GM23338 (cell line): ENCODE results near the gene TTC23. TPM values are rescaled to one million over a fixed set of nuclear protein-coding genes. Genes with fewer than 3 reads are reported as not detected.

ENCODE experiments used
- ATAC-seq: fragments of 200-7000 bp; cut with Tn5 transposase; 3 replicates; pipeline ENCODE4 v1.9.1; 2020
- DNase-seq: peaks from one replicate; pipeline ENCODE4 v3.0.0-alpha.2; 2015; ENCODE audit warnings: low spot score
- H2AFZ ChIP-seq: fragments of 200-600 bp; sonication (generic); 2 replicates; pipeline ENCODE4 v1.8.0; 2016; ENCODE audit warnings: antibody characterized with exemption, mild to moderate bottlenecking, moderate library complexity
- H3F3A ChIP-seq: fragments of 200-600 bp; sonication (generic); replicated peaks from 2 replicates; pipeline ENCODE4 v1.8.0; 2017; ENCODE audit warnings: antibody characterized with exemption, mixed run types, low read depth
- H3K27ac ChIP-seq: fragments of 200-600 bp; sonication (generic); 2 replicates; pipeline ENCODE4 v1.6.1; 2016; ENCODE audit warnings: low read depth
- H3K27me3 ChIP-seq: fragments of 200-600 bp; sonication (generic); 2 replicates; pipeline ENCODE4 v1.8.0; 2016; ENCODE audit warnings: mild to moderate bottlenecking, mixed run types, moderate library complexity; ENCODE audit not compliant: insufficient read depth
- H3K36me3 ChIP-seq: fragments of 200-600 bp; sonication (generic); 2 replicates; pipeline ENCODE4 v1.8.0; 2016; ENCODE audit warnings: mild to moderate bottlenecking; ENCODE audit not compliant: insufficient read depth
- H3K4me1 ChIP-seq: fragments of 200-600 bp; sonication (generic); 2 replicates; pipeline ENCODE4 v1.8.0; 2016; ENCODE audit warnings: mild to moderate bottlenecking, moderate library complexity; ENCODE audit not compliant: insufficient read depth
- H3K4me2 ChIP-seq: fragments of 200-600 bp; sonication (generic); 2 replicates; pipeline ENCODE4 v1.7.1; 2017; ENCODE audit warnings: mixed run types
- H3K4me3 ChIP-seq: fragments of 200-600 bp; sonication (generic); 2 replicates; pipeline ENCODE4 v1.6.1; 2016; ENCODE audit warnings: mixed run types
- H3K79me2 ChIP-seq: fragments of 200-600 bp; sonication (generic); replicated peaks from 2 replicates; pipeline ENCODE4 v1.8.0; 2017; ENCODE audit warnings: mild to moderate bottlenecking; ENCODE audit not compliant: insufficient read depth
- H3K9me2 ChIP-seq: fragments of 200-600 bp; sonication (generic); 2 replicates; pipeline ENCODE4 v1.8.0; 2017; ENCODE audit not compliant: insufficient read depth
- H4K20me1 ChIP-seq: fragments of 200-600 bp; sonication (generic); replicated peaks from 2 replicates; pipeline ENCODE4 v1.8.0; 2017; ENCODE audit warnings: mild to moderate bottlenecking; ENCODE audit not compliant: insufficient read depth
- H3K27ac Mint-ChIP-seq: 2 replicates; pipeline ENCODE4 v1.8.0; 2020; ENCODE audit warnings: inconsistent platforms, mild to moderate bottlenecking, moderate library complexity, mixed read lengths
- H3K27me3 Mint-ChIP-seq: 3 replicates; pipeline ENCODE4 v1.8.0; 2022; ENCODE audit warnings: low read depth, mild to moderate bottlenecking, moderate library complexity, mixed read lengths, inconsistent platforms; ENCODE audit not compliant: insufficient read depth, poor library complexity
- H3K36me3 Mint-ChIP-seq: 3 replicates; pipeline ENCODE4 v1.8.0; 2021; ENCODE audit warnings: low read depth, mild to moderate bottlenecking, inconsistent platforms, moderate library complexity, mixed read lengths
- H3K4me1 Mint-ChIP-seq: 3 replicates; pipeline ENCODE4 v1.8.0; 2020; ENCODE audit warnings: mild to moderate bottlenecking, inconsistent platforms, mixed read lengths
- H3K4me3 Mint-ChIP-seq: 3 replicates; pipeline ENCODE4 v1.8.0; 2021; ENCODE audit warnings: moderate library complexity, mild to moderate bottlenecking, inconsistent platforms, mixed read lengths
- H3K9me3 Mint-ChIP-seq: 3 replicates; pipeline ENCODE4 v1.8.0; 2020; ENCODE audit warnings: moderate library complexity, mild to moderate bottlenecking, inconsistent platforms, mixed read lengths
- CREB1 ChIP-seq: fragments of 250-450 bp; sonication (Bioruptor Pico); IDR thresholded peaks from 2 replicates; pipeline ENCODE4 v1.5.0; 2020; ENCODE audit warnings: low read depth, mild to moderate bottlenecking, moderate library complexity
- CTCF ChIP-seq, 2 experiments: fragments of 200-600 bp in 1 of 2; sonication (generic) in 1 of 2; conservative IDR thresholded peaks; 2 replicates each; pipeline versions ENCODE4 v1.5.1 to v1.6.1; 2016 to 2017; ENCODE audit warnings: antibody characterized with exemption in 2 of 2, low read depth in 2 of 2, mild to moderate bottlenecking in 2 of 2, moderate library complexity in 1 of 2
- ETS1 ChIP-seq: IDR thresholded peaks from 2 replicates; pipeline ENCODE4 v1.6.1; 2016; ENCODE audit warnings: antibody characterized with exemption
- EZH2 ChIP-seq: fragments of 200-600 bp; sonication (generic); IDR thresholded peaks from one replicate; pipeline ENCODE4 v1.8.0; 2017; ENCODE audit warnings: antibody characterized with exemption, mild to moderate bottlenecking, low read depth; ENCODE audit not compliant: unreplicated experiment
- EZH2phosphoT487 ChIP-seq: fragments of 200-600 bp; sonication (generic); IDR thresholded peaks from one replicate; pipeline ENCODE4 v1.8.1; 2018; ENCODE audit warnings: antibody characterized with exemption; ENCODE audit not compliant: unreplicated experiment
- JUNB ChIP-seq: IDR thresholded peaks from one replicate; pipeline ENCODE4 v1.6.1; 2016; ENCODE audit warnings: antibody characterized with exemption; ENCODE audit not compliant: unreplicated experiment
- NANOG ChIP-seq: IDR thresholded peaks from 2 replicates; pipeline ENCODE4 v1.6.1; 2016; ENCODE audit warnings: antibody characterized with exemption, borderline replicate concordance
- POLR2AphosphoS5 ChIP-seq: IDR thresholded peaks from 2 replicates; pipeline ENCODE4 v1.6.1; 2016; ENCODE audit warnings: antibody characterized with exemption, low read depth
- REST ChIP-seq: IDR thresholded peaks from one replicate; pipeline ENCODE4 v1.6.1; 2018; ENCODE audit warnings: antibody characterized with exemption; ENCODE audit not compliant: unreplicated experiment
- STAT1 ChIP-seq: IDR thresholded peaks from one replicate; pipeline ENCODE4 v1.6.1; 2016; ENCODE audit warnings: antibody characterized with exemption; ENCODE audit not compliant: unreplicated experiment
- ZNF114 ChIP-seq: fragments of 250-450 bp; sonication (Bioruptor Pico); IDR thresholded peaks from 2 replicates; pipeline ENCODE4 v1.5.0; 2020; ENCODE audit warnings: mild to moderate bottlenecking, moderate library complexity
- ZNF331 ChIP-seq: fragments of 250-450 bp; sonication (Bioruptor Pico); IDR thresholded peaks from 2 replicates; pipeline ENCODE4 v1.5.0; 2020; ENCODE audit warnings: low read depth, mild to moderate bottlenecking, moderate library complexity
- ZNF462 ChIP-seq: fragments of 250-450 bp; sonication (Bioruptor Pico); IDR thresholded peaks from 2 replicates; pipeline ENCODE4 v1.5.0; 2020; ENCODE audit warnings: mild to moderate bottlenecking, moderate library complexity
- polyA plus RNA-seq: library from polyadenylated mRNA; unstranded; fragments of >200 nt; fragmentation: Nextera tagmentation; extraction: Ambion mirVana; gene quantifications from 2 replicates; pipeline ENCODE4 v1.2.1, GENCODE V29; 2016
- total RNA-seq: library from RNA; depleted of rRNA; stranded (reverse); fragments of >200 nt; shearing (Covaris generic); gene quantifications from 2 replicates; pipeline ENCODE4 v1.2.3, GENCODE V29; 2014

Gene TTC23
- total and polyA plus RNA-seq, 2 experiments from 2014 or later = 6.3 to 25.2 TPM

- Histone ChIP-seq H3K4me3 (no peak overlapping the region), H3K79me2 (peaks cover 50% of the 10 kb centered on the region), H3K27me3 (no peaks in the 10 kb centered on the region), H3K27ac (no peak overlapping the region), H3K36me3 (no peaks in the 10 kb centered on the region), H4K20me1 (no peaks in the 10 kb centered on the region), H3K4me2 (no peak overlapping the region), H2AFZ (no peak overlapping the region), H3K4me1 (peaks cover 10% of the 10 kb centered on the region; the same call in 1 of the 2 replicates), H3K9me2 (no peaks in the 10 kb centered on the region), H3F3A (no peaks in the 10 kb centered on the region)
- no peak for ATAC-seq
- no peaks in the 10 kb centered on the region for H3K36me3 Mint-ChIP-seq
- H3K27me3 Mint-ChIP-seq = no peaks in the 10 kb centered on the region
- no peak overlapping the region for H3K27ac Mint-ChIP-seq
- TF ChIP-seq STAT1 (no peak), ZNF331 (CRISPR knock-in tag) (no peak), POLR2AphosphoS5 (no peak), ZNF462 (CRISPR knock-in tag) (no peak), CREB1 (CRISPR knock-in tag) (no peak), CTCF (conservative IDR thresholded peaks at IDR 0.05; ENCODE audit: low read depth in 2 of 2) (no peak), ZNF114 (CRISPR knock-in tag) (no peak), EZH2 (no peak), NANOG (no peak), EZH2phosphoT487 (no peak), ETS1 (no peak), JUNB (no peak), REST (no peak)
- no peaks in the 10 kb centered on the region for H3K9me3 Mint-ChIP-seq
- H3K4me1 Mint-ChIP-seq = no peaks in the 10 kb centered on the region
- DNase-seq = no peak
- H3K4me3 Mint-ChIP-seq = no peak overlapping the region
Observed at GRCh38 chr15:99244306-99244705, 5.1 kb downstream of the TTC23 start.
